ENCODE measurements around the gene SOX4. TPM values are rescaled to one million over a fixed set of nuclear protein-coding genes. Genes with fewer than 3 reads are reported as not detected.
A peak's percentile ranks its signal among the peaks of the same experiment; 100 is the strongest.

The SOX4 gene
- total and polyA plus RNA-seq, 2 donors (not counting 3 experiments of a cell fraction or from before 2014, with no cell fraction given) = 20.4 to 121 TPM

DNA sequence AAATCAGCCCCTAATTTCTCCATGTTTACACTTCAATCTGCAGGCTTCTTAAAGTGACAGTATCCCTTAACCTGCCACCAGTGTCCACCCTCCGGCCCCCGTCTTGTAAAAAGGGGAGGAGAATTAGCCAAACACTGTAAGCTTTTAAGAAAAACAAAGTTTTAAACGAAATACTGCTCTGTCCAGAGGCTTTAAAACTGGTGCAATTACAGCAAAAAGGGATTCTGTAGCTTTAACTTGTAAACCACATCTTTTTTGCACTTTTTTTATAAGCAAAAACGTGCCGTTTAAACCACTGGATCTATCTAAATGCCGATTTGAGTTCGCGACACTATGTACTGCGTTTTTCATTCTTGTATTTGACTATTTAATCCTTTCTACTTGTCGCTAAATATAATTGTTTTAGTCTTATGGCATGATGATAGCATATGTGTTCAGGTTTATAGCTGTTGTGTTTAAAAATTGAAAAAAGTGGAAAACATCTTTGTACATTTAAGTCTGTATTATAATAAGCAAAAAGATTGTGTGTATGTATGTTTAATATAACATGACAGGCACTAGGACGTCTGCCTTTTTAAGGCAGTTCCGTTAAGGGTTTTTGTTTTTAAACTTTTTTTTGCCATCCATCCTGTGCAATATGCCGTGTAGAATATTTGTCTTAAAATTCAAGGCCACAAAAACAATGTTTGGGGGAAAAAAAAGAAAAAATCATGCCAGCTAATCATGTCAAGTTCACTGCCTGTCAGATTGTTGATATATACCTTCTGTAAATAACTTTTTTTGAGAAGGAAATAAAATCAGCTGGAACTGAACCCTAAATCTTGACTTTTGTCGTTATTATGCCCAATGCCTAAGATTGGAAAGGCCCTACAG is 4.5 kb downstream of the SOX4 start:
- no TSS peak for BruUV-seq (replicated peaks)
- Histone ChIP-seq H3K9ac (replicated peaks; ENCODE audit: extremely low read depth, insufficient read depth, low read length) (peak overlapping the region; percentile 98), H3K4me2 (ENCODE audit: insufficient read depth, low read length) (peak overlapping the region; percentile 99), H3K27ac (ENCODE audit: insufficient read depth, low read depth, low read length) (peak overlapping the region; percentile 94), H3K9me1 (replicated peaks; ENCODE audit: control insufficient read depth, extremely low read depth, insufficient read depth, low read length) (no peaks in the 10 kb centered on the region), H3K79me2 (ENCODE audit: control insufficient read depth, insufficient read depth, low read length) (peaks cover 58% of the 10 kb centered on the region), H2AFZ (ENCODE audit: low read depth, low read length) (no peak overlapping the region), H3K4me3 (replicated peaks in 1 of 3; ENCODE audit: insufficient read depth in 1 of 3, low read depth in 1 of 3, low read length in 3 of 3) (peak overlapping the region; percentile 85 to 100 (median 98)), H3K27me3 (ENCODE audit: control insufficient read depth in 2 of 2, insufficient read depth in 2 of 2, low read length in 2 of 2) (no peaks in the 10 kb centered on the region), H3K4me1 (ENCODE audit: control insufficient read depth, extremely low read depth, insufficient read depth, low read length) (peaks cover 16% of the 10 kb centered on the region), H3K36me3 (ENCODE audit: control insufficient read depth in 2 of 2, extremely low read depth in 1 of 2, insufficient read depth in 2 of 2, low read length in 2 of 2) (peaks cover 2 to 17% of the 10 kb centered on the region in 2 experiments), H3K9me3 (replicated peaks; ENCODE audit: control insufficient read depth, insufficient read depth, low read length) (no peaks in the 10 kb centered on the region), H4K20me1 (replicated peaks; ENCODE audit: control insufficient read depth, extremely low read depth, insufficient read depth, low read length) (peaks cover 11% of the 10 kb centered on the region)
- dilution Hi-C loops (cut with MboI; ENCODE audit: extremely low pct_ligation_motif_present, low sequenced_read_pairs) = no loop called here
- TF ChIP-seq POLR2AphosphoS5 (IDR thresholded peaks at IDR 0.05; ENCODE audit: insufficient read depth, low read depth, low read length) (no peak), MYC (IDR thresholded peaks at IDR 0.05; ENCODE audit: low read depth, low read length) (no peak), POLR2A (IDR thresholded peaks at IDR 0.05; ENCODE audit: low read depth, low read length) (no peak), EZH2 (IDR thresholded peaks at IDR 0.05; ENCODE audit: borderline replicate concordance, low read depth, low read length, severe bottlenecking) (no peak), GATA2 (IDR thresholded peaks at IDR 0.05; ENCODE audit: insufficient read depth, insufficient read length, low read depth, low read length) (no peak), JUN (IDR thresholded peaks at IDR 0.05; ENCODE audit: borderline replicate concordance, insufficient read depth, insufficient read length, low read depth) (no peak), FOS (IDR thresholded peaks at IDR 0.05; ENCODE audit: borderline replicate concordance, insufficient read depth, low read length) (no peak)
- TF ChIP-seq, protein P1, sequence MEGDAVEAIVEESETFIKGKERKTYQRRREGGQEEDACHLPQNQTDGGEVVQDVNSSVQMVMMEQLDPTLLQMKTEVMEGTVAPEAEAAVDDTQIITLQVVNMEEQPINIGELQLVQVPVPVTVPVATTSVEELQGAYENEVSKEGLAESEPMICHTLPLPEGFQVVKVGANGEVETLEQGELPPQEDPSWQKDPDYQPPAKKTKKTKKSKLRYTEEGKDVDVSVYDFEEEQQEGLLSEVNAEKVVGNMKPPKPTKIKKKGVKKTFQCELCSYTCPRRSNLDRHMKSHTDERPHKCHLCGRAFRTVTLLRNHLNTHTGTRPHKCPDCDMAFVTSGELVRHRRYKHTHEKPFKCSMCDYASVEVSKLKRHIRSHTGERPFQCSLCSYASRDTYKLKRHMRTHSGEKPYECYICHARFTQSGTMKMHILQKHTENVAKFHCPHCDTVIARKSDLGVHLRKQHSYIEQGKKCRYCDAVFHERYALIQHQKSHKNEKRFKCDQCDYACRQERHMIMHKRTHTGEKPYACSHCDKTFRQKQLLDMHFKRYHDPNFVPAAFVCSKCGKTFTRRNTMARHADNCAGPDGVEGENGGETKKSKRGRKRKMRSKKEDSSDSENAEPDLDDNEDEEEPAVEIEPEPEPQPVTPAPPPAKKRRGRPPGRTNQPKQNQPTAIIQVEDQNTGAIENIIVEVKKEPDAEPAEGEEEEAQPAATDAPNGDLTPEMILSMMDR (IDR thresholded peaks at IDR 0.05; ENCODE audit: extremely low read depth in 1 of 2, insufficient read depth in 1 of 2, low read depth in 1 of 2, low read length in 2 of 2) = no peak
- TF ChIP-seq, protein P2, sequence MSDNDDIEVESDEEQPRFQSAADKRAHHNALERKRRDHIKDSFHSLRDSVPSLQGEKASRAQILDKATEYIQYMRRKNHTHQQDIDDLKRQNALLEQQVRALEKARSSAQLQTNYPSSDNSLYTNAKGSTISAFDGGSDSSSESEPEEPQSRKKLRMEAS (IDR thresholded peaks at IDR 0.05; ENCODE audit: insufficient read depth, insufficient read length) = no peak
- intact Hi-C loops (cut with micrococcal nuclease) = loop anchor here (1.0 to 10.0 kb wide), 12 partner anchors 36 to 1285 kb away; no protein-coding TSS in a partner anchor
- POLR2A ChIA-PET = interaction anchor here (0.5 to 0.7 kb wide), 5 partner anchors 165 to 685 kb away, joined by 3 to 5 read pairs (median 3); no protein-coding TSS in a partner anchor
- no peak for DNase-seq (ENCODE audit: low read depth, low spot score)
- FAIRE-seq = no peak
- CTCF ChIA-PET = interaction anchor here (1.0 to 1.7 kb wide), 7 partner anchors 16 to 1286 kb away, joined by 3 to 5 read pairs (median 3); no protein-coding TSS in a partner anchor

Measured in endothelial cell of umbilical vein (primary cell).